GM21529 (cell line): Measurements from ENCODE around the gene ANKRD10.

ENCODE experiments used
- ATAC-seq: cut with Tn5 transposase; IDR thresholded peaks from one replicate; pipeline ENCODE4 v1.9.1; 2021; ENCODE audit not compliant: unreplicated experiment

The ANKRD10 gene

DNA sequence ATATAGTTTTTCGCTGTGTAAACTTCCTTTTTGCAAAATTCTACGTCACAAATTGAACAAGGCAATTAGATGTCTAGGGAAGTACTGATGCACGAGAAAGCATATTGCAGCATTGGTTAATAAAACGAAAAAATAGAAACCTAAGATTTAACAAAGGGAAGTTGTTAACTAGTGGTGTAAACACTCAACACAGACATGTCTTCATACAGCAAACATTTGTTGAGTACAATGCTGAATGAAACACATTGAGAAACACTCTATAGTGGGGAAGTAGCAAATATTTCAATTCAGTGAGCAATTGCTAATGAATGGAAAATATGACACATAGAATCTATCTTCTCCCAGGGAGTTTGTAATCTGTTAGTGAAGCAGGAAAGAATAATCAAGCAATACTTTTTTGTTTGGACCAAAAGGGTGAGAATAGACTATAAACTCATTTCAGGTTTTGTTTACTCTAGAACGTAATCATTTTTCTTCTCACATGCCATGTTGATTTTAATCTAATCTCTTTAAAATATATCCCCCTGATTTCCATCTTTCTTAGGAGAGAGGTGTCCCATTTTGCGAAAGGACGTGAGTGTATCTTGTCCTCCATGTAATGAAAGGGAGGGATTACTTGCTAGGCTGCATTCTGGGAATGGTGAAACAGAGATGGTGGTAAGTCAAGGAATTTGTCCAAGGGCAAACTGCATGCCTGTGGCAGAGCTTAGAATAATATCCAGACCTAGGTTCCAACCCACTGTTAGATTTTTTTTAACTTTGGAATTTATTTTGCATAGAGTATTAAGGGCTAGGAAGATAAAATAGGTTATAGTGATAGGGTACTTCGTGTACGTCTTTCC is 1.7 kb upstream of the ANKRD10 start:
- no peak for ATAC-seq

DNA sequence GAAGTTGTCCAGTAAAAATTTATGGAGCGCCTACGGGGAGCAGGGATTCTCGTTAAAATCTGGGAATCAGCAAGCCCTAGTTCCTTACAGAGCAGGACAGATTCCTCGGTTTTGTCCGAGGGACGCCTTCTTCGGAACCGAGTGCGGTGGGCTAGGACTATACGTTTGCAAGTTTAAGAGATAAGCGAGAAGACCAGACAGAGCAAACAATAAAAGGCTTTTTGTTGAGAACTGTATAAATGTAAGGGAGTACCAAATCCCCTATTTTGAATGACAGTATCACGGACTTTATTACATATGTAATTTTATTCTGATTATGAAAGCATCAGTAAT is 971 bp upstream of the ANKRD10 start:
- no peak for ATAC-seq

DNA sequence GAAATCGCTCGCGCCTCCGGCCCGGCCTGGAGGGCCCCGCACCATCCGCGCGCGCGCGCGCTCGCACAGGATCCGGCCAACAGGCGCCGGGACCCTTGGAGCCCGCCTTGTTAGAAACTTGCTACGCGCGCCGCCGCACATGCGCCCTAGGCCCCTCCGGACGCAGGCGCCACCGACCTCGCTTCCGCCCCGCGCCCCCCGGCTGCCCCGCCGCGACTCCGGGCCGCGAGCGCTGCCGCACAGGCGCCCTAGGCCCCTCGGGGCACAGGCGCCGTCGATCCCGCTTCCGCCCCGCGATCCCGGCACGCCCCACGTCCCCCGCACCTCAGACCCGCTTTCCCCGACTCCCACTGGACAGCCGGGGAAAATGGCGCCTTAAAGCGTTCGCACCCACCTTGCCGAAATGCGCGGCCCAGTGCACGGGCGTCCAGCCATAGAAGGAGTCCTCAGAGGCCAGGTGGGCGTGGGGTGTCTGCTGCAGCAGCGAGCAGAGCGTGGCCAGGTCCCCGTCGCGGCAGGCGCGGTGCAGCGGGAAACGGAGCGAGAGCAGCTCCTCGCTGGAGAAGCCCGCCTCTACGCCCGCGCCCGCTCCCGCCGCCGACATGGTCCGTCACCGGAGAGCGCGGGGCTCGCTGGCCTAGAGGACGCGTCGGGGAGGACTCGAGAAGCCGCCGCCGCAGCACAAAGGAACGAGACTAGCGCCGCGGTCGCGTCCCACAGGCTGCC is 375 bp downstream of the ANKRD10 start:
- ATAC-seq: peak; percentile 36

DNA sequence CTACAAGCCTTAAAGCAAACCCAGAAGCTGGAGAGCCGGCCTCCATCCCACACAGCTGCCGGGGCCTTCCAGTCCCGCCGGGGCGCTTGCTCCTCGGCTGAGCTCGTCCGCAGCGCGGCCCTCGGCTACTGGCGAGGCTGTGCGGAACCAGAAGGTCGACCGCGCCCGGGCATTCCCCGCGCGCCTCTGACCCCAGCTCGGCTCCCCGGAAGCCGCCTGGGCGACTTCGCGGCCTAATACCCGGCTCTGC is 863 bp downstream of the ANKRD10 start:
- no peak for ATAC-seq

DNA sequence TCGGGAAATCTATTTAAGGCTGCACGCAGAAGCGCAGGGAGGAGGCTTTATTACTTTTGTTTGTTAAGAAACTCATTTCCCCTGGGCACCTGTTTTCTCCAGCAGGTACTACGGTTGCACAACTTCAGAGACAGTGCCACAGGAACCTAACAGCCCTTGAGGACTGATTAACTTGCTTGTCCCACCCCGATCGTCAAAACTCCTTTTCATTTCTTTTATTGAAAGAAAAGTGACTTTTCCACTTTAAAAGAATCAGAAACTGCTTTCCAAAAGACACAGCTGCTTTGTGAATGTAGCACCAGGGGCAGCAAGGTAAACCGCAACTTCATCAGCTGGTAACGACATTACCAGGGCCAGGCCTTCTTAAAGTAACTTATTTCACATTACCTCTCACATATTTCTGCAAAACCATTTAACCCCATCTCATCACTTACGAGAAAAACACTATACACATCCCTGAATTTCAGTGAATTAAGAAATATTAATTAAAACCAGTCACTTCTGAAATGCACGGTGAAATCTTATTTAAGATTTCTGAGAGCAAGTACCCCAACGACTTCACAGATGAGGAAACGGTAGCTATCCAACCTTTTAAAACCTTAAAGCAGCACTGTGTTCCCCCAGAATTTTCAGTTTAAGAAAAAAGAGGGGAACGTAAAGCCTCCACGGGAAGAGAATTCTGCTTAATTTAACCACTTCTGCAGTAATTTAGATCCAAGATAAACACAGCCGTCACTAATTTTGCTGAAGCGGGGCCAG is 1.4 kb downstream of the ANKRD10 start:
- ATAC-seq: no peak

DNA sequence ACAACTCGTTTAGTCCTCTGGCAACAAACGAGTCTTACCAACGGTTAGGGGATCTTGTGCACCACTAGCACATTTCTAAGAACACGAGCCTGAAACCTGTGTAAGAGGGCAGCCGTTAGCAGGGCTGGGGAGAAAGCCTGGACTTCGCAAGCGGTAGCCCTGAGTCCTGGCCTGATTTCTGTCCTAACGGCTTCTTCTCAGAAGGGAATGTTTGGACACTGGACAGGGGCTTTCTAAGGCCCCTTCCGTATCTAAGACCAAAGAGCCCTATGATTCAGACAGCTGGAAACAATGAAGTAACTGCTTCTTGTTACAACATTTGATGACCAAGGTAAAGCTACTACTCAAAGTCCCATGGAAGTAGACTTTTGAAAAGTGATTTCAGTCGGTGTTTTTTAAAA is 2.2 kb downstream of the ANKRD10 start:
- no peak for ATAC-seq

DNA sequence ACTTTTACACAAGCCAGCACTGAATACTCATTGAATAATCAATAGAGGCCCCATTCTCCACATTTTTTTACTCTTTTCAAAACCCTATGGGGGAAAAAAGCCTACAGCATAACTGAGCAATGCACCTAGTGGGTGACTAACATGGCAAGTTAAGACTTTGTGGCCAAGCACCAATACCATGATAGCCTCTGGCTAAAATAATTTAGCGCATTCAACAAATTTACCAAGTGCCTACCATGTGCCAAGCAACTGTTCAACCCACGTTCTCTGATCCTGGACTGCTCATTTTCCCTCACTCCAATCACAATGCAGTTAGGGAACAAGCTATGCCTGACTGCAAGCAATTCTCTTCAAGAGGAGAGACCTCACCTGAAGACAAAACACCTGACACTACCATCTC is 3.0 kb downstream of the ANKRD10 start:
- no peak for ATAC-seq

DNA sequence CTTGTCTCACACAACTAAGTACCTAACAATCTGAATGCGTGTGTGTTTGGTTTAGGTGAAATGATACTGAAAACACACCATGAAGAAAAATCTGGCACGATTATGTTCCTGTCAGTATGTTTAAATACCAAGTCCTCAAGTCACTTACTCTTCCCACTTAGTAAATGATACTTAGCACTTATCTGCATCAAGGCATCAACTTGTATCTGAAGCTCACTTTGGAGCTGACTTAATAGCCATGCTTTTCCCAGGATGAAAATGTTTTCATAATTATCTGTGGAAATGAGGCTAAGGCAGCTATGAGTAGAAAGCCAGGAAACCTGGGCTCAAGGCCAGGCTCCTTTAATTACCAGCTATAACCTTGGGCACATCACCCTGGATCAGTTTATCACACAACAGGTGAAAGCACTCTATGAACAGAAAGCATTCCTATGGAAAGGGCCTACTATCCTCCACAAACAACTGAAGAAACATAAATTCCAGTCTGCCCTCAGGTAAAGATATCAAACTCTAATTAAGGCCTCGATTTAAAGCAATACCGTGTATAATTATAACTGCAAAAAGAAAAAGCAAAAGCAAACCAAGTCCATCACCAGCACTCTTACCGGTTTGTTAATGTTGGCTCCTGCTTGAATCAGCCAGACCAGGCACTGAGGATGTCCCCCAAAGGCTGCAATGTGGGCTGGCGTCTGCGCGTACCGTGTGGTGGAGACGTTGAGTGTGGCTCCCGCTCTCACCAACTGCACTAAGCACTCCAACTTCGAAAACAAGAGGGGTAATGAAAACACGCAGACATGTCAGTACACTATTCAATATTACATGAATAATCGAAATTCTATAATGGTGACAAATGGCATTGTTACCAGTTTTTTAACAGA is 4.6 kb downstream of the ANKRD10 start:
- no peak for ATAC-seq

DNA sequence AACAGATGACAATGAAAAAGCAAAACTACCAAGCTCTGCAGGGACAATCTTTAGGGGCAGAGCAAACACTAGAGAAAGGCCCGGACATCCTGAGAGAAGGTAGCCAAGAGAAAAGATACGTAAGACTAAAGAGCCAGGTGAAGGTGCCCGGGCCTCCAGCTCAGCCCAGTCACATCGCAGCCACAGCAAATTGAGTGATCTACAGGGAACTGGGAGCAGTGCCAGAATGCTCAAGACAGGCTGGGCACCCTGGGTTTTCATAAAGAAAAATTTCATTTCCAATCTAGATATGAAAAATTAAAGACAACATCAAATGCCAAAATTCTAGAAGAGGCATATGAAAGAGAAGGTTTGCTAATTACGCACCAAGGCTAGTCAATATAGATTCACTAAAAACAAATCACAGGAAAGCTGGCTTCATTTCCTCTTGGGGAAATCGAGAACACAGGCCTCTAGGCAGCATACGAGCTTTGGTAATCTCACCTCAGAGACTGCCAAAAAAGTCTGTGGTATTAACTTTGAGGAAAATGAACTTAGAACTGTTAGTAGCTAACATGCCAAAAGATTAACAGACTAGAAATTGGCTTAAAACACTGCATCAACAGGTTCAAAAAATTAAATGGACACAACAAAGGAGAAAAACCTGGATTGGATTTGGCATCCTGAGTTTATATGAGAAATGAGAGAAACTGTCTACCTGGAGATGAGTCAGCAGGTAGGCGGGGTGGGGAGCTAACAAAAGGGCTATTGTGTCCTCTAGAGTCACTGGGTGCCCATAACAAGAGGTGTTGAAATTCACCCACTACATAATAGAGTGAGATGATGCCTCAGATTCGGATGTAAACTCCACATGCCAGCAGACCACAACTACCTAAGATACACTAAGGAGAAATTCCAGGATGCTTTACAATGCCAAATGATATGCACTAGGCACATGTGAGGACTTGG is 6.6 kb downstream of the ANKRD10 start:
- no peak for ATAC-seq

DNA sequence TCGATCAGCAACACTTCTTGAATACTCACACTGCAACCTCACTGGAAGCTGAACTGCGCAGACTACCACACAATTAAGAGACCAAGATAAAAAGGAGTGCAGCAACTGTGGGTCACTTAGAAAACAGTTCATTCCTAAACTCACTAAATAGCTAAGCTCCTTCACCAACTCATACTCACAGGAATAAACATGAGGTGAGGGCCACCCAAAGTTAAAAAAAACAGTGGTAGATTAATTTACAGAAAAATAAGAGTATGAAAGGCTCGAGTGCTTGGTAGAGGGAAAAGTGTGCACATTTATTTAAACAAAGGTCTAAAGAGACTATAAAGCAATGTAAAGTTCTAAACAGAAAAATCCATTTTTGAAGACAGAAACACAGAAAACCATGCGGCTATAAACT is 7.6 kb downstream of the ANKRD10 start:
- ATAC-seq: no peak

DNA sequence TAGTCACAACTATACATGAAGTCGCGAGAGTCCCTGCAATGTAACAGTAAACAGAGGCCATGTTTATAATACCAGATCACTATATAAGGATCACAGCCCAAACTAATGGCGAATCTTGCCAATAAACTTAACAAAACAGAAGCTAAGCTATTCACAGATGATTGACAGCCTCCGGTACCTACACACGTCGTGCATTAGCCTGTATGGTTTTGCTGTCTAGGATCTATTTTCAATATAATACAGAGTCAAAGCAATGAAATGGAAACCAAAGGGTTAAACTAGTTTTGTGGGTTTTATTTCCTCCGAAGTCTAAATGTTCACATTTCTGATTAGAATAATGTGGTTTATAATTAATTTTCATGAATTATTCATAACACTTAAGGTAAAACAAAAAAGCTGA is 10.1 kb downstream of the ANKRD10 start:
- no peak for ATAC-seq

DNA sequence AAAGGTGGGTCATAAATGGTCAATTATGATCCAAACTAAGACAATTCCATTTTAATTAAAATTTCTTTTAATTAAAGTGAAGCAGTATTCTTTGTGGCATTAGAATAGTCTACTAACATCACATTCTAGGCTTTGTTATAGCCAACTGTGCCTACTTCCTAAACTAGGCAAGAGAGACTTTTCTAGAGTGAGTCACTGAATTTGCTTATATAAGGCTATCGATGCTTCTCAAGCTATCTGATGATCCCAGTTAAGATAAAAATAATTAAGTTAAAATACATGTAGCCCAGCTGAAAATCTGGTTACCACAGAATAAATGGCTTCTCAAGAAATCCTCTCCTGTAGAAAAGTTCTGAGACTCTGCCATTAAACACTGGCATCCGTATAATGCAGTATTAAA is 12.5 kb downstream of the ANKRD10 start:
- no peak for ATAC-seq

DNA sequence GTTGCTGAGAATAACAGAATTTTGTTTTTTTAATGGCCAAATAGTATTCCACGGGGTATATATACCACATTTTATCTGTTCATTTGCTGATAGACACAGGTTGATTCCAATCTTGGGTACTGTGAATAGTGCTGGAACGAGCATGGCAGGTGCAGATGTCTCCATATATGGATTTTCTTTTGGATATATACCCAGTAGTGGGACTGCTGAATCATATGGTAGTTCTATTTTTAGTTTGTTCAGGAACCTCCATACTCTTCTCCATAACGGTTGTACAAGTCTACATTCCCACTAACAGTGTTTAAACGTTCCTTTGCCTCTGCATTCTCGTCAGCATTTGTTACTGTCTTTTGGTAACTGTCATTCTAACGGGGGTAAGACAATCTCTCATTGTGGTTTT is 17.3 kb downstream of the ANKRD10 start:
- no peak for ATAC-seq

DNA sequence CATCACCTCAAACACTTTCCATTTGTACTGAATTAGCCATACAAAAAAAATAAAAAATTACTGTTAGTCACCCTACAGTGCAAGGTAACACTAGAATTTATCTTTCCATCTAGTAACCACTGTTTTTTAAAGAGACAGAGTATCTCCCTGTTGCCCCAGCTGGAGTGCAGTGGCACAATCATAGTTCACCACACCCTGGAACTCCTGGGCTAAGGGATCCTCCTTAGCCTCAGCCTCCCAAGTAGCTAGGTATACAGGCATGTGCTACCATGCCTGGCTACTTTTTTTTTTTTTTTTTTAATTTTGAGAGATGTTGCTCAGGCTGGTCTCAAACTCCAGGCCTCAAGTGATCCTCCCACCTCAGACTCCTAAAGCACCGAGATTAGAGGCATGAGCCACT is 17.9 kb downstream of the ANKRD10 start:
- no peak for ATAC-seq

DNA sequence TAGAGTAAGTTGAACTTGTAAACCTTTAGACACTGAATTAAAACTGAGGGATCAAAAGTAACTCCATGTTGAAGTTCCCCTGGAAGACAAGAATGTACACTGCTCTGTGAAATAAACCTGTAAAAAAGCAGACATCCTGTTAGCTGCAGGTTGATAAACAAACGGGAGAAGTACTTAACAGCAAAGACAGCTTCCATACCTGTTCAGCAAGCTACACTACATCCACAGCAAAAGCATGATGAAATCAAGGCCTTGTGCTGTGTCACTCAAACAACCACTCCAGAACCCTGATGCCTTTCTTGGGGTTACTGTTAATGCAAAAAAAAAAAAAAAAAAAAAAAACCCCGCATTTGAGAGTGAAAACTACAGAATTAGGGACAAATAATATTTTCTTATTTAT is 20.8 kb downstream of the ANKRD10 start:
- no peak for ATAC-seq

DNA sequence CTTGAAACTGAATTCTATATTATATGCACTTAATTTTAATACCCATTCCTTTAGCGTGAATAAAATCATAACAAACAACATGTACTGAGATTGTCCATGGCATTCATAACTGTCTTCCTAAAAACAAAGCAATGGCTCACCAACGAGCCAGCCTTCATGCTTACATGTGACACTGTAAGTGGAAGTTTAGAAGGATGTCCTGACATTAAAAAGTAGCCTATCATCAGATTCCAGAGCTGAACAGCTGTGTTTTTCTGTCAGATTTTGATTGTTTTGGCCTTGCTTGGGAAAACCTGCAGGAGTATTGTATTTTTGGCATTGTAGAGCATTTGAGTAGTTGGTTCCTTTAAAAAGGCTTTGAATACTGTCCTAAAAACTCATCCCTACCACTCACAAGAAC is 21.3 kb downstream of the ANKRD10 start:
- no peak for ATAC-seq

DNA sequence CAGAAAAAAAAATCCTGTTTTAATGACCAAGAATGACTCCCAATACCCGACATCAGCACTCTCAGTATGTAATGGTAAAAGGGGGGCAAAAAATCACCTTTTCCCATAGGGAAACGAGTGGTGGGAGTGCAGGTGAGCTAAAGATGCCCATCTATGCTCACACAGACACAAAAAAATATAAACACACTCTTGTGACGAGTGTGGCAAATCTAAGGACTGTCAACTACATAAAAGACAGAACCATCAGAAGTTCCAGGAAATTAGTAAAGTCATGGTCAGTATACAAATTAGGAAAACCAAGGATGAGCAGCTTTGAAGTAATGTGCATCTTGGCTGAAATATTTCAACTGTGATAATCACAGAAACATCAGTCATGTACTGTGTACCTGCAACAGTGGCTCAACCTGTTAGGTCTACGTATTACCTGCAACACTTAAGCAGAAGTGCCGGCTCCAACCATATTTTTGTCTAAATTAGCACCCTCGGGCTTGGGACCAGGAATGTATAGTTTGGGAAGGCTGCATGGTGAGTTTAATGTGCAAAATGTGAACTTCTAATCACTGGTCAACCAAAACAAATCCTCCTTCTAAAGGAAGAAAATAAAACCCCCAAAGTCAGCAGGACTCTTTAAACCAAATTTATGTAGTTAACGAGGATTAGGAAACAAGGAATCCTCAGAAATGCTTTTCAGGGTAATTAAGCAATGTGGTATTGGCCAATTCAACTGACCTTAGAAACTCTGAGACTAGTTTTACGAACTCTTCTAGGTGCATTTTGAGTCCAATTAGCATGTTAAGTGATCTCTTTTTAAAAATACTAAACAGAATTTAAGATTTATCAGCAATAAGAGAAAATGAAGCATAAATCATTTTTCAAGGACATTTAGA is 24.3 kb downstream of the ANKRD10 start:
- ATAC-seq: no peak

DNA sequence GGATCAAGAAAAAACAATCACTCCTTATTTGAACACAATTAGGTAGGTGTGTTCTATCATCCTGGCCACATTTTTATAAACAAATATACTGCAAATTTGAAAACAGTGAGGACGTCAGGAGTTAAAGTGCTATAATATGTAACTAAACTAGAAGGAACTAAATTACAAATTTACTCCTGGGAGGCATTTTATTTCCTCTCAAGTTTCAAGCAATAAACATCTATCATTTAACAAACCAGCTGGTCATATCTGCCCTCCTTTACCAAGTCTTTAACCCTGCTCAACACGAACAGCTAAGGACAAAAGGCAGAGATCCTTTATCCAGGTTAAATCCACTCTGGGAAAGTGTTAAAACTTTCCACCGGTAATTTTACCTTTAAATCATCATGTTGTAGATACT is 26.5 kb downstream of the ANKRD10 start:
- ATAC-seq: no peak
